Measurements from ENCODE around the gene BCL2L11. TPM values are rescaled to one million over a fixed set of nuclear protein-coding genes. Genes with fewer than 3 reads are reported as not detected.

The BCL2L11 gene
- total and polyA plus RNA-seq, 9 of the 15 experiments (the other 6 are each of a cell fraction or from before 2014, with no cell fraction given), result 2.2 to 18.8 (median 5.0) TPM

- no TSS peak for BruUV-seq (replicated peaks)
- no peak overlapping the region for H3K9ac ChIP-seq (ENCODE audit: insufficient read depth in 1 of 2, low read depth in 2 of 2, low read length in 2 of 2)
- H3K9me1 ChIP-seq (ENCODE audit: control insufficient read depth, insufficient read depth, low read length), result no peaks in the 10 kb centered on the region
- H3K79me2 ChIP-seq (ENCODE audit: control insufficient read depth, insufficient read depth, low read length), result no peaks in the 10 kb centered on the region
- in situ Hi-C loops (cut with MboI) (no loop called here), intact Hi-C loops (cut with micrococcal nuclease) (no loop called here)
- no peak overlapping the region for H3K27ac ChIP-seq (ENCODE audit: extremely low read depth, low read depth, low read length)
- CTCF ChIA-PET (ENCODE audit: low intra/inter-chr PET ratio), result no interaction called here
- H3K36me3 ChIP-seq (ENCODE audit: control insufficient read depth, insufficient read depth, low read length), result no peaks in the 10 kb centered on the region
- 81% methylated on average over 9 of the region's 11 CpGs for WGBS (ENCODE audit: insufficient coverage, low coverage, missing lambda C conversion rate)
- DNase-seq (ENCODE audit: extremely low read depth in 1 of 4, low spot score in 3 of 4) (no peak), ATAC-seq (peak; percentile 43; the same call in 2 of the 3 replicates), FAIRE-seq (no peak)
- no peaks in the 10 kb centered on the region for H3K27me3 ChIP-seq (ENCODE audit: control insufficient read depth in 2 of 2, insufficient read depth in 2 of 2, low read length in 2 of 2)
- no peaks in the 10 kb centered on the region for H3K9me3 ChIP-seq (replicated peaks; ENCODE audit: control insufficient read depth, insufficient read depth, low read depth, low read length)
- H3K4me2 ChIP-seq (ENCODE audit: insufficient read depth, low read length), result no peak overlapping the region
- no peak overlapping the region for H2AFZ ChIP-seq (ENCODE audit: low read depth, low read length)
- no peaks in the 10 kb centered on the region; the same call in 1 of the 2 replicates for H4K20me1 ChIP-seq (replicated peaks; ENCODE audit: control insufficient read depth, insufficient read depth, low read length)
- H3K4me3 ChIP-seq, result no peak overlapping the region
- POLR2A ChIA-PET, result no interaction called here
- no peaks in the 10 kb centered on the region for H3K4me1 ChIP-seq (replicated peaks in 1 of 2; ENCODE audit: control insufficient read depth in 2 of 2, insufficient read depth in 2 of 2, low read length in 2 of 2)
- TF ChIP-seq HDAC8 (tag; IDR thresholded peaks at IDR 0.05) (no peak), GTF2A2 (tag; IDR thresholded peaks at IDR 0.05) (no peak), KLF16 (IDR thresholded peaks at IDR 0.05) (no peak), JUND (IDR thresholded peaks at IDR 0.05; ENCODE audit: borderline replicate concordance, low read depth, low read length) (no peak), JUND (tag; IDR thresholded peaks at IDR 0.05; ENCODE audit: borderline replicate concordance, low read depth, low read length) (no peak), MCM7 (IDR thresholded peaks at IDR 0.05) (no peak), MEF2D (tag; conservative IDR thresholded peaks at IDR 0.05; ENCODE audit: low read depth) (no peak), CEBPZ (IDR thresholded peaks at IDR 0.05; ENCODE audit: borderline replicate concordance, low read depth, low read length) (no peak), E2F3 (CRISPR knock-in tag; IDR thresholded peaks at IDR 0.05) (no peak), ETS2 (tag; IDR thresholded peaks at IDR 0.05; ENCODE audit: borderline replicate concordance, poor library complexity, severe bottlenecking) (no peak), ZNF444 (CRISPR knock-in tag; IDR thresholded peaks at IDR 0.05) (no peak), DEAF1 (CRISPR knock-in tag; IDR thresholded peaks at IDR 0.05) (no peak), HDAC3 (IDR thresholded peaks at IDR 0.05; ENCODE audit: borderline replicate concordance, partially characterized antibody) (no peak), ZNF785 (CRISPR knock-in tag; IDR thresholded peaks at IDR 0.05) (no peak), BRF1 (IDR thresholded peaks at IDR 0.05; ENCODE audit: borderline replicate concordance, extremely low read depth, insufficient read length) (no peak), RFX1 (IDR thresholded peaks at IDR 0.05) (no peak), NR4A1 (CRISPR knock-in tag; IDR thresholded peaks at IDR 0.05) (no peak), NR4A1 (tag; IDR thresholded peaks at IDR 0.05) (no peak)
Measured at GRCh38 chr2:111200333-111200881, 79.7 kb downstream of the BCL2L11 start.
